ENCODE results near the gene BMAL1.

Gene BMAL1

DNA sequence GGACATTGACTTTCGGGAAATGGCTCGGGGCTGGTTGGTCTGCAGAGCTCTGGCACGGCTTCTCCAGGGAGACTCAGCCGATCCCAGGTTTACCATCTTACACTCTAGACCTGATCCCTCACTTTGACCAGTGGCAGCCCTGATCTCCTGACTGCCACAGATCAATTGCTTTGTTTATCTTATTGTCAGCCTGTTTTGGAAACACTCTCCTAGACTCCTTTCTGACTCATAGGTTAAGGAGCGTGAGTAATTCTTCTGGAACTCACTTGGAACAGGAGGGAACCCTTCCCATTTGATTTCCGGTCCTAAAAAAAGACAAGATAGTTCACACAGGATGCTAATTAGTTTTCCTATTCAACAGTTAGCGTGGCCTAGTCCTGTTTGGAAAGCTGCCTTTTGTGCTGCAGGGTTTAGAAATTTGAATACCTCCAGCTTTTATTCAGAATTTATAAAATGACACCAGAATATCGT is 16.0 kb upstream of the BMAL1 start:
- no peak for DNase-seq (ENCODE audit: low read depth, low spot score)

DNA sequence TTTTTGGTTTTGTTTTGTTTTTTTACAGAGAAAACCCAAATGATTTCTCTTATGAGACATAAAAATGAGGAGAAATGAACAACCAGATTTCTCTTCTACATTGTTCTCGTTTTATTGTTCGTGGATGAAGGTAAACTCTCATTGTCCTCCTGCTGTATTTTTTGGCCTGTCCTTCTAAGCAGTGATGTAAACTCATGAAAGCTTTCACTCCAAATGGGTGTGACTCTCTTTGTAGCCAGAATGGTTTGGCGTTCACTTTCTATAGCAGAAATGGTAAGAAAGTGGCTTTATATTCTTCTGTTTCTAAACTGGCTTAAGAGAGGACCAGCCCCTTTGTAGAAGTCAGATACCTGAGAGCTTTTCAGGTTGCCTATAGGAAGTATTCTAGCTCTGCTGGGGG is 15.5 kb upstream of the BMAL1 start:
- no peak for DNase-seq (ENCODE audit: low read depth, low spot score)

DNA sequence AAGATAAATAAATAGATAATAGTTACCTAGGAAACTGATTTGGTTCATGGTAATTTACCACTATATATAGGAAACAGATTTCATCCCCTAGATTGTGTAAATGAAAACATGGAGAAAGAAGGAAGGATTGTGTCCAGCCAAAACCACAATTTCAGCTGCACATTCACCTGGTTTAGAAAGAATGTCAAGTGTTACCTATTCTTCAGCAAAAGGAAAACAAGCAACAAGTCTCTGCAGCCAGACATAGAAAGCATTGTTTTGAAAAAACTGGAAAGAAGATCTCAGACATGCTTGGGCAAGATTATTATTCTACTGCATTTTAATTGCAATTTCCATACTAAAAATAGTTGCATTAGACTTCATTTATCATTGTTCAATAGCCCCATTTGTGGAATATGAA is 8.8 kb upstream of the BMAL1 start:
- no peak for DNase-seq (ENCODE audit: low read depth, low spot score)

DNA sequence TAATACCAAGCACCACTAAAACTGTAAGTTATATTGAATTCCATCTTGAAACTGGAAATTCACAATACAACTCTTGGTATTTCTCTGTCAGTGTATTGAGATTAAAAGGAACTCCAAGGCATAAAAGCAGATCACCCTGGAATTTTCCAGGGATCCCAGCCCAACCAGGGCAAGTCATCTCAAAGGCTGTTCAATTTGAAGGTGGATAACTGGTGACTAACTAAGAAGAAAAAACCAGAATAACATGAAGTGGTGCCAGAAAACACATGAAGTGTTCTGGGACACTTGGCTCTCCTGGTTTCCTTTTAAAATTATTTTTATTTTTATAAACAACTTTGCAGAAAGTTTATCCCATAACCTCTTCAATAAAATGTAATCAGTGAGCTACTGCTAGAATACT is 7.8 kb upstream of the BMAL1 start:
- DNase-seq (ENCODE audit: low read depth, low spot score): no peak

DNA sequence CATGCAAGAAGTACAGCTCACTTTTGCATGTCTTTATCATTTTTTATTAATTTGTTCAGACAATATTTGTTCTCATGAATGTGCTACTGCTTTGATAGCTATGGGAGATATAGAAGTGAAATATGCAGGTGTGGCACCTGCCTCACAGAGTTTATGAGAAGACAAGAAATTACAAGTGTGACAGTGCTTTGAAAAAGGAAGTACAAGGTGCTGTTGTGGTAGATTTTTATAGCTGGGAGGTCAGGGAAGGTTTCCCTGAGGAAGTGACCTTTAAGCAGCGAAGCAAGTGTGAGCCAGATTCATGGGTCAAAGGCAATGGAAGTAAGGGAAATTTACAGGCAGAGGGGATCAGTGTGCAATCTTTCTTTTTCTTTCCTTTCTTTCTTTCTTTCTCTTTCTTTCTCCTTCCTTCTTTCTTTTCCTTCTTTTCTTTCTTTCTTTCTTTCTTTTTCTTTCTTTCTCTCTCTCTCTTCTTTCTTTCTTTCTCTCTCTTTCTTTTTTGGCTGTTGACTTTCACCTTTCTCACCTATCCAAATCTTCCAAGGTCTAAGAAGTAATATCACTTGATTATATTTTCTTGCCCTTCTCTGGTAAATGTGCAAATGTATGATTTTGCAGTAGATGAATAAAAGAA is 6.4 kb upstream of the BMAL1 start:
- DNase-seq (ENCODE audit: low read depth, low spot score): no peak

DNA sequence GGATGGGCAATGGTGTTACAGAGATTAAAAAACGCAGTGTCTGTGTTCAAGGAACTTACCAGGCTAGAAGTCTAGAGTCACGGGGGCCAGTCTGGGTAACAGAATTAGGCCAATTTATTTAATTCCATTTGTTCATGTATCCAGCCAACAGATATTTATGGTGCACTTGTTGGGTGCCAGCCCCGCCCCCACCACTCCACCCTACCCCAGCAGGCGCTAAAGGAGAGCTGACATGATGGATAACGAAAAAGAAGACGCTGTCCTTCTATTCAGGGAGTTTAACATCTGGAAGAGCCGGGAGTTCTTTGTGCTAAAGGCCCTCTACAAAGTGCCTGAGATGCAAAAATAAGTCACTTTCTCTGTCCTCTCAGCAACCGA is 1.1 kb upstream of the BMAL1 start:
- DNase-seq (ENCODE audit: low read depth, low spot score): no peak

DNA sequence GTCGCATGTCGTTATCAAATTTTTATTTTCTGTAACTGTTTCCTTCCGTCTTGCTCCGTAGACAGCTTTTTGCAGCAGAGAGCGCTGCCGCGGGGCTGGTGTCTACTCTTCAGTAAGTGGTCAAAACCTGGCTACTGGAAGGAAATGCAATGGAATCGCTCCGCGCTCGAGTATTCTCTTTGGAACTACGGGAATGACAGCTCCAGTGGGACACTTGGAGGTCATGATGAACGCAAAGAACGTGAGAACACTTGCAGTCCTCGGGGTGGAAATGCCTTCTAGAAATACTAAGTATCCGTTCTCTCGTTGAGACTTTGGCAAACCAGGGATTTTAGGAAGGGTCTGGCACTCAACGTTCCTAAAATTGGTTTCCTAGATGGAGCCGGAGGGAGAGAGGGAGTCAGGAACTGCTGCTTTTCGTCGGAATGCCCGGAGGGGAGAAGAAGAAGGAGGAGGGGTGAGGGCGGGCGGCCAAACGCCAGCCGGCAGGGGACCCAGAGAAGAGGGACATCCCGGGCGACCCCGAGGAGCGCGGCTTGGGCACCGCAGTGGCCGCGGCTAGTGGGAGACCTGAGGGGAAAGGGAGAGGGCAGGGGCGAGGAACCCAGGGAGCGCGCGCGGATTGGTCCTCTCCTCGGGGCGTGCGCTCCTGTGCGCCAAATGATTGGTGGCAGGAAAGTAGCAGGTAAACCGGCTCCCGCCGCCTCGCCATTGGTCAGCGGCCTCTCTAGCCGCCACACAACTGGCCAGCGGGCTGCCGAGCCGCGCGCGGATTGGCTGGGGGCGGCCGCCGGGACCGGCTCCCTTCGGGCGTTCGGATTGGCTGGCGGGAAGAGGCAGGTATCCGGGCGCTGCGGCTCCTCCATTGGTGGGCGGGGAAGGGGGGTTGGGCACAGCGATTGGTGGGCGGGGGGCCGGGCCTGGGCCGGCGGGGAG is 490 bp upstream of the BMAL1 start:
- peak; percentile 90 for DNase-seq (ENCODE audit: low read depth, low spot score)

DNA sequence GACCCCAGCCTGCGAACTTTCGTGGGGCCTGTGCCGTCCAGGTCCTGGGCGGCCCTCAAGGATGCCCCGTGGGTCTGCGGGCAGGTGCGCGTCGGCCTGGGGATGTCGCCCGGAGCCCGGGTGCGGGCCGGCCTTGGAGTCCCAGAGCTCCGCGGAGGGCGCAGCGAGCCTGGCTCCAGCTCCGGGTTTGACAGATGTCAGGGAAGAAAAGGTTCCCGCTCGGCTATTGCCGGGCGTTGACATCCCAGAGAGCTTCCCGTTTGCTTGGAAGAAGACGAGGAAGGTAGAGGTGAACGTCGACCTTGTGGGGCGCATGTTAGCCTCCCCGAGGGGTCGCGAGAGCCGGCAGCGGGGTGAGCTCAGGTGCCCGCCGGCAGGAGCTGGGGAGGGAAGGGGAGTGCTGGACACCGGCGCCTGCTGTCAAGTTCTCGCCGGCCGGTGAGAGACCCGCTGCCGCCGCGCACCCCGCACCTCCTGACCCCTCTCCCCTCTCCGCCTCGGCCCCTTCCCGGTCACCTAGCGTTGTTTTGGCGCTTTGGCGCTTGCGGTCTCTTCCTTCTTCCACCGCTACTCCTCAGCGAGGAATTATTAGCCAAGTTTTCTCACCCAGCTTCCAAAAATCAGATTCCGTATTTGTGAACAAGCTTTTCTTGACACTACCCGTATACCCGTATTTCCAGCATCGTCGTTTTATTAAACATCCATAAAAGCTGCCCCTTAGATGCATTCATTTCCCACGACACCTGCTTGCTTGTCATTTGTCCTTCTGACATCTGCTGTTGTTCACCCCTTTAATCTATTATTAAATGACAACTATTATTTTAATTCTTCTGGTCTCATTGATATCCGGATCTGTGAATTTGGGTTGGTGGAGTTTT is 1.3 kb downstream of the BMAL1 start:
- no peak for DNase-seq (ENCODE audit: low read depth, low spot score)

DNA sequence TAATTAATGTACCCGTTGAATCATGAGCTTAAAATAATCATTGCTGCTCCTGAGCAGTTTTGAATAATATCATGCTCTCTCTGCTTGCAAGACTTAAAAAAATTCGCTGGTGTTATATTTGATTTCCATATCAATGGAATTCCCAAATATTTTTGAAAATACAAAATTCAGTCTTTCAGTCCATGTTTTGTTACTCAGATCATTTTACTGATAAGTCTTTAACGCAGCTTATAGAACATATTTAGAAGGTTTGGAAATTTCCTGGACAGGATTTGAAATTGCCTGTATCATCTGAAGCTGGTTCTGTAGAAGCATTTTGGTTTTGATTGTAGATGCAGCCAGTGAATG is 1.9 kb downstream of the BMAL1 start:
- no peak for DNase-seq (ENCODE audit: low read depth, low spot score)

DNA sequence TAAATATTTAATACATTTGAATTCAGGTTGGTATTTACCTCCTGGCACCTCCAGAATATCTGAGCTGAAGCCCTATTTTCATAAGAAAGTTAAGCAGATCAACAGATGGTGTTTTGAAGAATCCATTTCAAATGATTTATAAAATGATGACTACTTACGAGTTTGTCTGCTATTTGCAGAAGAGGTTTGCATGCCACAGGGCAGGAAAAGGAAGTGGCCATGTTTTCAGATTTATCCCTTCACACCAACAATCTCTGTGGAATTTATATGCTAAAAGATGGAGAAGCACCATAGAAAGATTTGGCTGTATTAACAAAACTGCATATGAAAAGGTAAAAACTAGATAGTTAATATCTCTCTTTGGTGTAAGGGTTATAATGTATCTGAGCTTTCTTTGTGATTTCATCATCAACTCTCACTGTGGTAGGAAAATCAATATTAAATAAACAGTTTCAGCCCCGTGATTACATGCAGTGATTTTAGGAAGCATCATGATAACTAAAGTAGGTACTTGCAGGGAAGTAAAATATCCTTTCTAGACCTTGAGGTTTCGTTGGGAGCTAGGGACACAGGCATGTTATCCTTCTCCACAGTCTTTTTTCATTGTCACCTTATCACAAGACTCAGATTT is 2.6 kb downstream of the BMAL1 start:
- DNase-seq (ENCODE audit: low read depth, low spot score): no peak

DNA sequence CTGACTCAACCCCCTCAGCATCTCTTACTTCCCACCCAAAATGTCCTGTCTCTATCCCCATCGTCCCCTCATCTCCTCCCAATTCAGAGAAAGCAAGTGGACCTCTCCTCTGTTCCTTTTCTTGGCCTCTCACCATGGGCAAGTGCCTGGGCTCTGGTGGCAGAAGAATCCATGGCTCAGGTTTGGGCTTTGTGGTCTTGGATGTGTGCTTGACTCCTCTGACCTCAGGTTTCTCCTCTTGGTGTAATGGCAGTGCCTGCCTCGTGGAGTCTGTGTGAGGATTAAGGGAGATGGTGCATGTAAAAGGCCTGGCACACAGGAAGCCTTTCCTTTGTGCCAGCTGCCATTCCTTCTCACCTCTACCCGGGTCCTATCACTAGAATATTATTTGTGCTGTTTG is 3.2 kb downstream of the BMAL1 start:
- no peak for DNase-seq (ENCODE audit: low read depth, low spot score)

DNA sequence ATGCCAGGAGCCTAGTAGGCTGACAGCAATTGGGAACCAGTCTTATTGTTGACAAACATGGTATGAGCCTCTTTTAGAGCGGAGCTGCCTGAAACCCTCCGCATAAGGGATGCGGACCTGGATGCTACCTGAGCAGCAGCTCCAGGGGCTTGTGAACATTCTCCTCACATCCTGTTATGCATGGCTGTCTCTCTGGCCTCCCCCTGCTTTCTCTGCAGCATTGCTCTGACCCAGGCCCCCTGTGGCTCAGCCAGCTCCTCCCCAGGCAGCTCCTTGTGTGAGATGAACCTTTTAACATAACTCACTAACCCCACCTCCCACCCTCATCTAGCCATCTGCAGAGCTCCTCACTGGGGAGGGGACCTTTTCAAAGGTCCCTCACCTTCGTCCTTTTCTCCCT is 6.0 kb downstream of the BMAL1 start:
- DNase-seq (ENCODE audit: low read depth, low spot score): no peak

DNA sequence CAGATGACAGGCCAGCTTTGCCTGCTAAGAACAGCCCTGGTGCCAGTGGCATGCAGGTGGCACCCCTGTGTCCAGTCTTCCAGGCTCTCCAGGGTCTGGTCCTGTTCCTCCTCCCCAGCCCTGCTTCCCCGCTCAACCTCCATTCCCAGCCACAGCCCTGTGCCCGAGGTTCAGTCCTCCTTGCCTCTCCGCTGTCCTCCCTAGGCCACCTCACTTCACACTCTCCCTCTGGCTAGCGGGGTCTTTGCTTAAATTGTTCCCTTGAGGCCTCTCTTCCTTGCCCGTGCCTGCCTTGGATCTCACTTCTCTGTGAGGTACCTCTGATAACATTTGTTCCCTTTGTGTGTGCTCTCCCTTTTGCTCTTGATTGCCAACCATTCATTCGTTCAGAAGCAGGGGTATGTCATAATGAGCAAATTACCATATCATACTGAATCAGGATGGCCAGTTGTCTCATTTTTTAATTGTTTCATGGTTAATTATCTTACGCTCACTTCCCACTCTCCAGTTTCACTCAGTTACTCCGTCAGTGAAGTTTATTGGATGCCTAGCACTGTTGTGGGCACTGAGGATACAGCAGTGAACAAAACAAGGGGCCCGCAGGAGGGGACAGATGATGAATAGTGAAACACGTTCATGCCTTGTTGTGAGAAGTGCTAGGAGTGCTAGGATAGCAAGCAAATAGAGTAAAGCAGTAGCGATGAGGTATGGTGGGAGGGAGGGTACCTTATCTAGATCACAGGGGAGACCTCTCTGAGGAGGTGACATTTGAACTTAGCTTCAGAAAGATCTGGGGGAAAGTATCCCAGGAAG is 7.4 kb downstream of the BMAL1 start:
- DNase-seq (ENCODE audit: low read depth, low spot score): no peak

DNA sequence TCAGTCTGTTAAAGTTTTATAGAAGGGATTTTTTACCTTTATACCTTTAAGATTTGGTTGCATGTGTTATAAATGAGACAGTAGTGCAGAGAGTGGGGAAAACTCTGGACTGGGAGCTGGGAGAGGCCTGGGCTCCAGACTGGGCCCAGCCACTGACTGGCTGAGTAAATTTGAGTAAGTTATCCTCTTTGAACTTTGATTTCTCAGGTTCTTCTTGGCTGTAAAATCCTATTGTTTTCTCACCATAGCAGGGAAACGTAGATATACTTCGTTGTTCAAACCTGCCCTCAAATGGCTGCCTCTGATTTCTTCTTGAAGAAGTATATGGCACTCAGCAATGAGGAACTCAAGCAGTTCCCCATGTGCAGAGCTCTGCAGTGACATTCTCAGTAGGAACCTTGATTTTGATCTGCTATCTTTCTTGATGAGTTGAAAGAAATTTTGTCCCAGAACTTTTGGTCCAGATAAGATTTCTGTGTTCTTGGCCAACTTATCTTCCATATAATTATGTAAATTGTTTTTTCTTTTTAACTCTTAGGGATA is 8.8 kb downstream of the BMAL1 start:
- DNase-seq (ENCODE audit: low read depth, low spot score): no peak

DNA sequence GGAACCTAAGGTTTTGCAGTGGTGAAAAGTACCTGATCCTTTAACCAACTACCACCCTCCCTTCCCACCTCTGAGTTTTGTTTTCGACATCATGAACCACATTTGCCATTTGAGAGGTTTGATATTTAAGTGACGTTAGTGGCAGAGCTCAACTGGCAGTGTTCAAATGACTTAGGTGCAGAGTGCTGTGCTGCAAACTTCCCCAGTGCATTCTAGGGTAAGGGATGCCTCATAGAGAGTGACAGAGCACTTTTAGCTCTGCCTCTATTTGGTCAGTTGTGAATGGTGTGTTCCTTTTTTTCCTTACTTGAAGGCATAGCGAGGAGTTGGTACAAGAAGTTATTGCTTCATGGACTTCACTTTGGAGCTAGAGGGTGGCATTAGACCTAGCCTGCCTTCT is 9.4 kb downstream of the BMAL1 start:
- DNase-seq (ENCODE audit: low read depth, low spot score): no peak

DNA sequence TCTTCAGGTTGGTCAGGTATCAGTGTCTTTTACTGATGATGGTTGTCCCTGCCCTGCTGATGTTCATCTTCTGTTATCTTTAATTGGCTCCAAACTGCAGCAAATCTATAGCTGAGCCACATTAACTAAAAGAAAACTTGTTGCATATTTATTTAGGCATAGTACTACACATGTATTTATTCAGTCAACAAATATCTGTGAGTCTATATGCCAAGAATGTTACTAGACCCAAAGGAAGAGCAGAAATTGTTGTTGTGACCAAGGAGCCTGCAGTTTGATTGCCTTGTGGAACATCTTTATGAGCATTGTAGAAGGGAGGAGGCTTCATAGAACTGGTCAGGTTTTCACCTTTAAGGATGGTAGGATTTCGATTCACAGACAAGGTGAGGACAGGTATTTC is 10.1 kb downstream of the BMAL1 start:
- no peak for DNase-seq (ENCODE audit: low read depth, low spot score)

DNA sequence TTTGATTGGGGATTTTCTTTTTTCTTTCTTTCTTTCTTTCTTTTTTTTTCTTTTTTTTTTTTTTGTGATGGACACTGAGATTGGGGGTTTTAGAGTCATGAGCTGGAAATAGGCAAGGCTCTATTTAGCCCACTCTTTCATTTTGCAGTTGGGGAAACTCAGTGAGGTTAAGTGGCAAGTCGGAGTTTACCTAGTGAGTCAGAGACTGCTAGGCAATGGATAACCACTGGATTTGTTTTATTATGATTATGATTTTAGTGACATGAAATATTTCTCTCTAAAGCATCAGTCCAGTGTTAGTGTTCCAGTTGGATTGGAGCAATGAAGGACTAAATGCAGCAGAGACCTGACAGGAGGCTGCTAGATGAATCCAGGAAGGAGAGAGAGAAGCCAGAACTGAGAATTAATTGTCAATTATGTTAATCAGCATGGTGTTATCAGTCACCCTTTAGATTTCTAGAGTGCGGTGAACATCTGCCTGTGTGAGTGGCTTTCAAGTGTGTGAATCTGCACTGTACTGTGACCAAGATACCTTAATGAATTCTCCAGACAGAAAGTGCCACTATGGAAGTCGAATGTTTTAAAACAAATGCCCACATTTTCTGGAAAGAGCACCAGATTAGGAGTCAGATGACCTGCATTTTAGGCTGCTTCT is 10.9 kb downstream of the BMAL1 start:
- no peak for DNase-seq (ENCODE audit: low read depth, low spot score)

DNA sequence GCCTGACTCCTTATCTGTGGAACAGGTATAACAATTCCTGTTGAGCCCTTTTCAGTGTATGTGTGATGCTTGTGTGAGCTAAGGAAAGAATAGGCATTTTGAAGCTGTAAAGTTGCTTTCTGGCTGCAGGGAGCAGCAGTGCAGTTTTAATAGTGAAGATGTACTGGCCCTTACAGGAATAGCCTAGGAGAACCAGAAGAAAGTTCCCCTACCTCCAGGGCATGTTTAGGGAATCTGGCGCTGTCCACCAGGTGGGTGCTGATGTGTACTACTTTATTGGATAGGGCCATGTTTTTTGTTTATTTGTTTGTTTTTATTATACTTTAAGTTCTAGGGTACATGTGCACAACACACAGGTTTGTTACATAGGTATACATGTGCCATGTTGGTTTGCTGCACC is 11.5 kb downstream of the BMAL1 start:
- DNase-seq (ENCODE audit: low read depth, low spot score): no peak

DNA sequence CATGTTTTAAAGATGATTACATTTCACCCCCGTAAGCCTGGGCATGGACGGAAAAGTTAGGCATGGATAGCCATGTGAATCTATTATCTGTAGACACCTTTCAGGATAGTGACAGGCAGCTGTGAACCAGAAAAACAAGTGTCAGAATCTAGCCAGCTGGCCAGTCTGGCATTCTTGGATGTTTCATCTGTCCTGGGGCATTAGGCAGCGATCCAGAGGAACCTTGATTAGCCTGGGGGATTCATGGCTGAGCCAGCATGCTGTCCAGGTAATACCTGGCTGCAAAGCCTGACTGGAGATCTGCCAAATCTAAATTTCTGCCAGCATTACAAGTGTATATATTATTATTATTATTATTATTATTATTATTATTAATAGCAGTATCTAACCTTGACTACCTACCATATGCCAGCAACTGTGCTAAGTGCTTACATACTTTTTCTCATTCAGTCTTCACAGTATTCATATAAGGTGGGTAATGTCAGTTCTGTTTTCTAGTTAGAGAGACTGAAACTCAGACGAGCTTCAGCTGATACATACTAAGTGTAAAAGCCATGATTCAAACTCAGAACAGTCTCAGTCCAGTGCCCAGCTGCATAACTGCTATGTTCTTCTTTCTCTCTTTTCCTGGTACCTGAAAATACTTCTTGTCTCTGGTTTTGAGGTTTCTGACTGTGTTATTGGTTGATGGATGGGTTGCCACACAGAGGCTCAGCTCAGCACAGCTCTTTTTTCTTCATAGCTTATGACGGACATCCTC is 12.8 kb downstream of the BMAL1 start:
- DNase-seq (ENCODE audit: low read depth, low spot score): no peak
